Mesenchymal stem cell (in vitro differentiated cells and primary cell): ENCODE data around the gene TM7SF2.

Source experiments
- DNase-seq: peaks from one replicate; pipeline ENCODE4 v3.0.0-alpha.2; 2013
- H2AFZ ChIP-seq: one replicate; pipeline ENCODE4 v1.6.1; 2013; ENCODE audit warnings: low read depth, mild to moderate bottlenecking, control low read depth, inconsistent platforms, low read length, moderate library complexity
- H2AK5ac ChIP-seq: 2 replicates; pipeline ENCODE4 v1.6.1; 2013; ENCODE audit warnings: low read length, moderate library complexity, mild to moderate bottlenecking, inconsistent platforms; ENCODE audit not compliant: severe bottlenecking
- H2BK120ac ChIP-seq: one replicate; pipeline ENCODE4 v1.6.1; 2013; ENCODE audit warnings: low read depth, mild to moderate bottlenecking, inconsistent platforms, low read length, moderate library complexity
- H2BK12ac ChIP-seq, 2 experiments: one replicate each; pipeline ENCODE4 v1.6.1; 2013; ENCODE audit warnings: inconsistent platforms in 2 of 2, low read length in 2 of 2, mild to moderate bottlenecking in 2 of 2, moderate library complexity in 2 of 2, control low read depth in 1 of 2
- H2BK15ac ChIP-seq: one replicate; pipeline ENCODE4 v1.6.1; 2013; ENCODE audit warnings: mild to moderate bottlenecking, low read depth, inconsistent platforms; ENCODE audit not compliant: poor library complexity, severe bottlenecking
- H2BK5ac ChIP-seq: 2 replicates; pipeline ENCODE4 v1.6.1; 2013; ENCODE audit warnings: low read depth, mild to moderate bottlenecking, low read length, control low read depth, inconsistent platforms; ENCODE audit not compliant: poor library complexity, severe bottlenecking
- H3K14ac ChIP-seq, 2 experiments: one replicate each; pipeline ENCODE4 v1.6.1; 2013; ENCODE audit warnings: inconsistent platforms in 2 of 2, low read length in 2 of 2, control low read depth in 1 of 2, mild to moderate bottlenecking in 1 of 2, moderate library complexity in 1 of 2
- H3K18ac ChIP-seq, 2 experiments: one replicate each; pipeline ENCODE4 v1.6.1; 2013; ENCODE audit warnings: inconsistent platforms in 2 of 2, low read length in 2 of 2, control low read depth in 1 of 2, low read depth in 1 of 2, mild to moderate bottlenecking in 1 of 2
- H3K23ac ChIP-seq, 2 experiments: one replicate each; pipeline ENCODE4 v1.6.1; 2013; ENCODE audit warnings: inconsistent platforms in 2 of 2, low read length in 2 of 2, mild to moderate bottlenecking in 2 of 2, moderate library complexity in 2 of 2, control low read depth in 1 of 2
- H3K27ac ChIP-seq: 2 replicates; pipeline ENCODE4 v1.5.1; 2013; ENCODE audit warnings: mild to moderate bottlenecking, moderate library complexity, low read length, control low read depth, inconsistent platforms; ENCODE audit not compliant: poor library complexity, severe bottlenecking
- H3K27me3 ChIP-seq, 2 experiments: 2 replicates each; pipeline versions ENCODE4 v1.6.1 to v1.7.0; 2013; ENCODE audit warnings: low read length in 2 of 2, mild to moderate bottlenecking in 2 of 2, moderate library complexity in 2 of 2, control low read depth in 1 of 2, inconsistent platforms in 1 of 2; ENCODE audit not compliant: control insufficient read depth in 1 of 2, insufficient read depth in 1 of 2
- H3K36me3 ChIP-seq, 2 experiments: 2 replicates each; pipeline versions ENCODE4 v1.6.1 to v1.7.0; 2013; ENCODE audit warnings: low read length in 2 of 2, control low read depth in 1 of 2, inconsistent platforms in 1 of 2, low read depth in 1 of 2, mild to moderate bottlenecking in 1 of 2; ENCODE audit not compliant: insufficient read depth in 2 of 2, control insufficient read depth in 1 of 2
- H3K4ac ChIP-seq, 2 experiments: one replicate each; pipeline ENCODE4 v1.6.1; 2013; ENCODE audit warnings: inconsistent platforms in 2 of 2, low read length in 2 of 2, mild to moderate bottlenecking in 2 of 2, moderate library complexity in 2 of 2, control low read depth in 1 of 2, low read depth in 1 of 2
- H3K4me1 ChIP-seq: 2 replicates; pipeline ENCODE4 v1.6.1; 2013; ENCODE audit warnings: low read depth, low read length, control low read depth; ENCODE audit not compliant: control insufficient read depth, insufficient read depth
- H3K4me2 ChIP-seq: 2 replicates; pipeline ENCODE4 v1.6.1; 2013; ENCODE audit warnings: low read length, mild to moderate bottlenecking, inconsistent platforms; ENCODE audit not compliant: poor library complexity, severe bottlenecking
- H3K4me3 ChIP-seq, 2 experiments: 2 replicates each; pipeline versions ENCODE4 v1.5.1 to v1.7.0; 2013; ENCODE audit warnings: low read length in 2 of 2, mild to moderate bottlenecking in 2 of 2, control low read depth in 1 of 2, low read depth in 1 of 2; ENCODE audit not compliant: insufficient read depth in 1 of 2
- H3K79me1 ChIP-seq: replicated peaks from 2 replicates; pipeline ENCODE4 v1.6.1; 2013; ENCODE audit warnings: mild to moderate bottlenecking, control low read depth, low read length, inconsistent platforms; ENCODE audit not compliant: poor library complexity, severe bottlenecking
- H3K9ac ChIP-seq: 2 replicates; pipeline ENCODE4 v1.7.0; 2013; ENCODE audit warnings: mild to moderate bottlenecking, low read length, moderate library complexity
- H3K9me3 ChIP-seq: 2 replicates; pipeline ENCODE4 v1.7.0; 2013; ENCODE audit warnings: mild to moderate bottlenecking, low read length; ENCODE audit not compliant: control insufficient read depth
- H4K8ac ChIP-seq: one replicate; pipeline ENCODE4 v1.6.1; 2013; ENCODE audit warnings: inconsistent platforms, mild to moderate bottlenecking, low read length, moderate library complexity
- H4K91ac ChIP-seq: one replicate; pipeline ENCODE4 v1.6.1; 2013; ENCODE audit warnings: mild to moderate bottlenecking, low read length, inconsistent platforms
- WGBS: methylation state at CpG from one replicate; pipeline ENCODE4 v1.1.7; 2013; ENCODE audit warnings: mixed read lengths; 5-methylcytosine and 5-hydroxymethylcytosine counted together

TM7SF2 gene

DNA sequence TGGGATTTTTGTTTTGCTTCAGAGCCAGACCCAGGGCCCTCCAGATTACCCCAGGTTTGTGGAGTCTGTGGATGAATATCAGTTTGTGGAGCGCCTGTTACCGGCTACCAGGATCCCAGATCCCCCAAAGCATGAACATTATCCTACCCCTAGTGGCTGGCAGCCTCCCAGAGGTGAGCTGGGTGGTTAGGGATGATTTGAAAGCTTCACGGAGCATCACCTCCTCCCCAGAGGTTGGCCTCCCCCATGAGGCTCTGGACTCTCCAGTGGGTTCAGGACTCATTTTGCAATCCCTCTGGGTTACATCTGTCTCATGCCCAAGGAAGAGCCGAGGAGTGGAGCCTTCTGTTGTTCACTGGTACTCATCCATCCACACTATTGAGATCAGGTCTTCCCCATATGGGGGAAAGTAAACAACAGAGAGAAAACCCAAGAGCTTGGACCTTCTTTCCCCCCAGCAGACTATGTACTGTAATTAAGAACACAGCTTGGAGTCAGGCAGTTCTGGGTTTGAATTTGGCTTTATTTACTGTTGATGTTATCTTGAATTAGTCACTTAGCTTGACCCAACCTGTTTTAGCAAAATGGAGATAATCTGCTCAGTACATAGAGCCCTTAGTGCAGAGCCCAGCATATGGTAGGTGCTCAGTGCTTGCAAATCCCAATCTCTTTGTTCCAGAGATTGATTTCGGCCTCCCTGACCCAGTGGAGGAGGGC, 13.0 kb downstream of the TM7SF2 start:
- no peak overlapping the region for H3K14ac ChIP-seq
- WGBS: 98% methylated on average over 3 of the region's 5 CpGs
- H3K9ac ChIP-seq: no peak overlapping the region
- H3K18ac ChIP-seq: no peak overlapping the region
- no peak overlapping the region for H4K8ac ChIP-seq
- no peak overlapping the region for H3K27ac ChIP-seq
- H2BK120ac ChIP-seq: no peak overlapping the region
- no peak overlapping the region for H2AK5ac ChIP-seq
- no peak overlapping the region for H2BK15ac ChIP-seq
- H3K79me1 ChIP-seq: peaks cover 27% of the 10 kb centered on the region
- H4K91ac ChIP-seq: no peak overlapping the region
- no peak overlapping the region for H2BK12ac ChIP-seq
- no peak overlapping the region for H2AFZ ChIP-seq
- no peak overlapping the region for H2BK5ac ChIP-seq
- no peaks in the 10 kb centered on the region for H3K9me3 ChIP-seq
- H3K27me3 ChIP-seq: no peaks in the 10 kb centered on the region
- H3K4me2 ChIP-seq: no peak overlapping the region
- peaks cover 57 to 71% of the 10 kb centered on the region in 2 experiments for H3K36me3 ChIP-seq
- no peak overlapping the region for H3K4me3 ChIP-seq
- no peak for DNase-seq
- H3K23ac ChIP-seq: no peak overlapping the region
- no peak overlapping the region for H3K4ac ChIP-seq
- H3K4me1 ChIP-seq: peaks cover 5% of the 10 kb centered on the region

GRCh38 chr11:65125197-65126056, 13.8 kb downstream of the TM7SF2 start:
- Histone ChIP-seq H4K91ac (no peak overlapping the region), H3K27ac (no peak overlapping the region), H4K8ac (no peak overlapping the region), H3K79me1 (peaks cover 27% of the 10 kb centered on the region), H3K4me1 (peaks cover 5% of the 10 kb centered on the region), H2BK12ac (no peak overlapping the region), H2BK120ac (no peak overlapping the region), H3K36me3 (peaks cover 58 to 71% of the 10 kb centered on the region in 2 experiments), H2BK5ac (no peak overlapping the region), H3K4me3 (no peak overlapping the region), H3K4ac (no peak overlapping the region), H3K27me3 (no peaks in the 10 kb centered on the region), H3K23ac (no peak overlapping the region), H3K9ac (no peak overlapping the region), H3K18ac (no peak overlapping the region), H2BK15ac (peak overlapping the region; percentile 12), H2AK5ac (no peak overlapping the region), H3K4me2 (no peak overlapping the region), H2AFZ (no peak overlapping the region), H3K14ac (no peak overlapping the region), H3K9me3 (no peaks in the 10 kb centered on the region)
- 97% methylated on average over 12 of the region's 12 CpGs for WGBS
- DNase-seq: no peak

DNA sequence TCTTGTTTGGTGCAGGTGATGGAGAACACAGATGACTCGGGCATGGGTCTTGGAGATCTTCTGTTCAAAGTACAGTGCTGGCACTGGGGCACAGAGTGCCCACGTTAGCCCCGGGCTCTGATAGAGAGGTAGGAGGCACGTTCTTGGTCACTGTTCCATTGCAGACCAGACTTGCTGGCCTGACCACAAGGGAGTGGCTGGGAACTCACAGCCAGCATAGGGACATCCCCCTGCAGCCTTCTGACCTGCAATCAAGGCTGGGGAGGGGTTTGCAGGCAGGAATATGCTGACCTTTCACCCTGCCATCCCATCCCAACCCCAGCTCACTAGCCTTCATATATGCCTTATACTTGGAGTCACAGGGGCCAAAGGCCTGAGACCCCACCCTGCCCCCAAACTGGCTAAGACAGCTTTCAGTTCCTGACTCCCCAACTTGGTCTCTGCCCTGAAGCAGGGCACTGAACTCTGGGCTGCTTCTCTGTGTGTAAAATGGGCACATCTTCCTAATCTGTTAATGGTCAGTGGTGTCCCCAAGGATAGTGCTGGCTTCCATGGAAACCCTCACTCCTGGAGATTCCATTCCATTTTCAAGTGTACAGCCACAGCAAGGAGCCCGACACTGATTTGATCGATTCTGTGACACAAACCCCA, 15.1 kb downstream of the TM7SF2 start:
- no peak overlapping the region for H3K4me2 ChIP-seq
- no peak overlapping the region for H3K18ac ChIP-seq
- no peaks in the 10 kb centered on the region for H3K27me3 ChIP-seq
- H2BK12ac ChIP-seq: no peak overlapping the region
- no peak overlapping the region for H2AK5ac ChIP-seq
- no peak overlapping the region for H3K14ac ChIP-seq
- no peaks in the 10 kb centered on the region for H3K9me3 ChIP-seq
- H4K91ac ChIP-seq: no peak overlapping the region
- no peak overlapping the region for H2BK120ac ChIP-seq
- peak overlapping the region; percentile 22 for H3K9ac ChIP-seq
- peaks cover 32% of the 10 kb centered on the region for H3K79me1 ChIP-seq
- no peak overlapping the region for H3K27ac ChIP-seq
- peaks cover 2% of the 10 kb centered on the region for H3K4me1 ChIP-seq
- no peak overlapping the region for H3K4me3 ChIP-seq
- no peak overlapping the region for H3K23ac ChIP-seq
- no peak overlapping the region for H2AFZ ChIP-seq
- WGBS: 87% methylated on average over 4 of the region's 6 CpGs
- H3K4ac ChIP-seq: no peak overlapping the region
- DNase-seq: no peak
- no peak overlapping the region for H2BK5ac ChIP-seq
- H3K36me3 ChIP-seq: peaks cover 65 to 76% of the 10 kb centered on the region in 2 experiments
- no peak overlapping the region for H2BK15ac ChIP-seq
- no peak overlapping the region for H4K8ac ChIP-seq
